Gastroesophageal sphincter (tissue), 4 donors: Measurements from ENCODE around the gene GPR6. TPM values are rescaled to one million over a fixed set of nuclear protein-coding genes. Genes with fewer than 3 reads are reported as not detected.

ENCODE experiments used
- ATAC-seq: fragments of 150-250 bp; one replicate; pipeline ENCODE4 v1.9.1; 2016; ENCODE audit warnings: mild to moderate bottlenecking, moderate library complexity
- H3K27ac ChIP-seq, 4 donors: fragments of 200-600 bp; sonication (generic) in 3 of 4; 1 replicate in 3 of 4; 2 replicates in 1 of 4; pipeline ENCODE4 v1.5.1; 2016 to 2019
- H3K27me3 ChIP-seq: fragments of 200-600 bp; sonication (generic); one replicate; pipeline ENCODE4 v1.5.1; 2019
- H3K36me3 ChIP-seq, 2 donors: fragments of 200-600 bp; sonication (generic); one replicate each; pipeline ENCODE4 v1.5.1; 2019; ENCODE audit warnings: control low read depth in 1 of 2
- H3K4me1 ChIP-seq, 3 donors: fragments of 200-600 bp; sonication (generic); 1 replicate in 2 of 3; 2 replicates in 1 of 3; pipeline ENCODE4 v1.5.1; 2016 to 2019; ENCODE audit warnings: control low read depth in 2 of 3
- H3K4me3 ChIP-seq, 2 donors: fragments of 200-600 bp; sonication (generic); one replicate each; pipeline ENCODE4 v1.5.1; 2019; ENCODE audit warnings: mild to moderate bottlenecking in 1 of 2, moderate library complexity in 1 of 2
- H3K9me3 ChIP-seq, 3 donors: fragments of 200-600 bp; sonication (generic); one replicate each; pipeline ENCODE4 v1.5.1; 2017 to 2019; ENCODE audit warnings: control low read depth in 2 of 3
- EP300 ChIP-seq: sonication (generic); formaldehyde crosslinking; IDR thresholded peaks from one replicate; pipeline ENCODE4 v1.6.1; 2017; ENCODE audit warnings: antibody characterized with exemption, mild to moderate bottlenecking
- POLR2A ChIP-seq, 2 donors: fragments of 450-650 bp; IDR thresholded peaks; one replicate each; pipeline ENCODE4 v1.6.1; 2017; ENCODE audit warnings: antibody characterized with exemption in 2 of 2, mild to moderate bottlenecking in 2 of 2, moderate library complexity in 1 of 2
- POLR2AphosphoS5 ChIP-seq: sonication (generic); formaldehyde crosslinking; IDR thresholded peaks from one replicate; pipeline ENCODE4 v1.6.1; 2017; ENCODE audit warnings: antibody characterized with exemption
- WGBS, 2 donors: methylation state at CpG; one replicate each; pipeline ENCODE4 v1.1.5; 2018; ENCODE audit warnings: low coverage in 1 of 2; 5-methylcytosine and 5-hydroxymethylcytosine counted together
- total RNA-seq, 4 donors: library from RNA; depleted of rRNA; stranded (reverse); fragments of >200 nt; gene quantifications; one replicate each; pipeline ENCODE4 v1.1.0, GENCODE V29; 2016
- TF ChIP-seq, protein P1 (sequence below), 4 experiments: fragments of 200-600 bp in 2 of 4; fragments of 450-650 bp in 2 of 4; sonication (generic) in 1 of 4; IDR thresholded peaks; one replicate each; pipeline ENCODE4 v1.5.1; 2017 to 2019; ENCODE audit warnings: antibody characterized with exemption in 4 of 4, mild to moderate bottlenecking in 2 of 4, moderate library complexity in 2 of 4

GPR6 gene
- total RNA-seq, 4 donors from 2014 or later = not detected

DNA sequence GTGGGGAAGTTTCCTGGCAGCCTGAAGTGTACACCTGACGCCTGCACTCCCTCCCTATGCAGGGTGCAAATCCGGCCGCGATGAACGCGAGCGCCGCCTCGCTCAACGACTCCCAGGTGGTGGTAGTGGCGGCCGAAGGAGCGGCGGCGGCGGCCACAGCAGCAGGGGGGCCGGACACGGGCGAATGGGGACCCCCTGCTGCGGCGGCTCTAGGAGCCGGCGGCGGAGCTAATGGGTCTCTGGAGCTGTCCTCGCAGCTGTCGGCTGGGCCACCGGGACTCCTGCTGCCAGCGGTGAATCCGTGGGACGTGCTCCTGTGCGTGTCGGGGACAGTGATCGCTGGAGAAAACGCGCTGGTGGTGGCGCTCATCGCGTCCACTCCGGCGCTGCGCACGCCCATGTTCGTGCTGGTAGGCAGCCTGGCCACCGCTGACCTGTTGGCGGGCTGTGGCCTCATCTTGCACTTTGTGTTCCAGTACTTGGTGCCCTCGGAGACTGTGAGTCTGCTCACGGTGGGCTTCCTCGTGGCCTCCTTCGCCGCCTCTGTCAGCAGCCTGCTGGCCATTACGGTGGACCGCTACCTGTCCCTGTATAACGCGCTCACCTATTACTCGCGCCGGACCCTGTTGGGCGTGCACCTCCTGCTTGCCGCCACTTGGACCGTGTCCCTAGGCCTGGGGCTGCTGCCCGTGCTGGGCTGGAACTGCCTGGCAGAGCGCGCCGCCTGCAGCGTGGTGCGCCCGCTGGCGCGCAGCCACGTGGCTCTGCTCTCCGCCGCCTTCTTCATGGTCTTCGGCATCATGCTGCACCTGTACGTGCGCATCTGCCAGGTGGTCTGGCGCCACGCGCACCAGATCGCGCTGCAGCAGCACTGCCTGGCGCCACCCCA is 1.2 kb downstream of the GPR6 start:
- Histone ChIP-seq H3K36me3 (no peaks in the 10 kb centered on the region), H3K4me3 (no peak overlapping the region), H3K9me3 (no peaks in the 10 kb centered on the region), H3K27ac (no peak overlapping the region), H3K4me1 (no peaks in the 10 kb centered on the region), H3K27me3 (peaks cover 71% of the 10 kb centered on the region)
- TF ChIP-seq, protein P1, sequence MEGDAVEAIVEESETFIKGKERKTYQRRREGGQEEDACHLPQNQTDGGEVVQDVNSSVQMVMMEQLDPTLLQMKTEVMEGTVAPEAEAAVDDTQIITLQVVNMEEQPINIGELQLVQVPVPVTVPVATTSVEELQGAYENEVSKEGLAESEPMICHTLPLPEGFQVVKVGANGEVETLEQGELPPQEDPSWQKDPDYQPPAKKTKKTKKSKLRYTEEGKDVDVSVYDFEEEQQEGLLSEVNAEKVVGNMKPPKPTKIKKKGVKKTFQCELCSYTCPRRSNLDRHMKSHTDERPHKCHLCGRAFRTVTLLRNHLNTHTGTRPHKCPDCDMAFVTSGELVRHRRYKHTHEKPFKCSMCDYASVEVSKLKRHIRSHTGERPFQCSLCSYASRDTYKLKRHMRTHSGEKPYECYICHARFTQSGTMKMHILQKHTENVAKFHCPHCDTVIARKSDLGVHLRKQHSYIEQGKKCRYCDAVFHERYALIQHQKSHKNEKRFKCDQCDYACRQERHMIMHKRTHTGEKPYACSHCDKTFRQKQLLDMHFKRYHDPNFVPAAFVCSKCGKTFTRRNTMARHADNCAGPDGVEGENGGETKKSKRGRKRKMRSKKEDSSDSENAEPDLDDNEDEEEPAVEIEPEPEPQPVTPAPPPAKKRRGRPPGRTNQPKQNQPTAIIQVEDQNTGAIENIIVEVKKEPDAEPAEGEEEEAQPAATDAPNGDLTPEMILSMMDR (IDR thresholded peaks at IDR 0.05) = no peak
- TF ChIP-seq POLR2A (IDR thresholded peaks at IDR 0.05) (no peak), POLR2AphosphoS5 (no peak), EP300 (no peak)
- WGBS, 2 donors = 13% methylated on average over 15 of the region's 81 CpGs; no CpG with 5 or more reads in 1 of the 2 donors
- ATAC-seq = no peak

DNA sequence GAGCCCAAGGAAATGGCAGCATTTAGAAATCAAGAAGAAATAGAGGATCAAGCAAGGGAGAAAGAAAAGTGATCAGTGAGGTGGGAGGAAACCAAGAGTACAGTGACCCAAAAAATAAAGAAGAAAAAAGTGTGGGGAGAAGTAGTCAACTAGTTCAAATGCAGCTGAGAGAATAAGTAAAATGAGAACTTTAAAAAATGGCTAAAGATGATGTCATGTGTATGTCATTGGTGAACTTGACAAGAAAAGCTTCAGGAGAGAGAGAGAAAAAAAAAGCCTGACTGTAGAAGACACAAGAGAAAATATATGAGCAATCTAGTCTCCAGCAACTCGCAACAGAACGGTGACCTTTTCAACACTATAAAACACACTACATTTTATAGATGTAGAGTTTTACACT is 6.3 kb downstream of the GPR6 start:
- Histone ChIP-seq H3K9me3 (peaks cover 0 to 4% (median 0%) of the 10 kb centered on the region in 3 donors), H3K27ac (no peak overlapping the region), H3K36me3 (no peaks in the 10 kb centered on the region), H3K4me1 (no peaks in the 10 kb centered on the region), H3K27me3 (peaks cover 30% of the 10 kb centered on the region), H3K4me3 (no peak overlapping the region)
- TF ChIP-seq, protein P1 (IDR thresholded peaks at IDR 0.05) = no peak
- no peak for TF ChIP-seq POLR2AphosphoS5
- TF ChIP-seq EP300 = no peak
- no peak for TF ChIP-seq POLR2A (IDR thresholded peaks at IDR 0.05)
- ATAC-seq = no peak
- WGBS, 2 donors = 93 to 94% methylated on average over 2 of the region's 2 CpGs

DNA sequence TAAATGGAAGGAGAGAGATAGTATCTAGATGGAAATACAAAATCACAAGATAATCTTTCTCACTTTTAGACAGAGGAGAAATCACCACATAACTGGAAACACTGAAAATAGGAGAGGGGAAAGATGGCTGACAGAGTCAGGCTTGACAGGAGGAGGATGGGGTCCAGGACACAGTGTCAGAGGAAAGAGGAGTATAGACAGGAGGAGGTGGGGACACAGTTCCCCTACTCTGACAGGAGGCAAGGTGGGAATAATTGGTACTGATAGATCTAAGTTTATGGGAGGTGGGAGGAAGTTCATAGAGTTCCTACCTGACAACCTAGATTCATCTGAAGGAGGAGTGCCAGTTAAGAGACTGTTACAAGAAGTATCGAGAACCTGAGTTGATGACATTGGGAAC is 9.1 kb downstream of the GPR6 start:
- TF ChIP-seq, protein P1 (IDR thresholded peaks at IDR 0.05) = no peak
- TF ChIP-seq EP300 (no peak), POLR2A (IDR thresholded peaks at IDR 0.05) (no peak), POLR2AphosphoS5 (no peak)
- WGBS, 2 donors = 70 to 93% methylated on average over 1 of the region's 1 CpG
- Histone ChIP-seq H3K9me3 (peaks cover 0 to 4% (median 0%) of the 10 kb centered on the region in 3 donors), H3K4me3 (no peak overlapping the region), H3K4me1 (no peaks in the 10 kb centered on the region), H3K27ac (no peak overlapping the region), H3K36me3 (no peaks in the 10 kb centered on the region), H3K27me3 (peaks cover 3% of the 10 kb centered on the region)
- ATAC-seq = no peak

DNA sequence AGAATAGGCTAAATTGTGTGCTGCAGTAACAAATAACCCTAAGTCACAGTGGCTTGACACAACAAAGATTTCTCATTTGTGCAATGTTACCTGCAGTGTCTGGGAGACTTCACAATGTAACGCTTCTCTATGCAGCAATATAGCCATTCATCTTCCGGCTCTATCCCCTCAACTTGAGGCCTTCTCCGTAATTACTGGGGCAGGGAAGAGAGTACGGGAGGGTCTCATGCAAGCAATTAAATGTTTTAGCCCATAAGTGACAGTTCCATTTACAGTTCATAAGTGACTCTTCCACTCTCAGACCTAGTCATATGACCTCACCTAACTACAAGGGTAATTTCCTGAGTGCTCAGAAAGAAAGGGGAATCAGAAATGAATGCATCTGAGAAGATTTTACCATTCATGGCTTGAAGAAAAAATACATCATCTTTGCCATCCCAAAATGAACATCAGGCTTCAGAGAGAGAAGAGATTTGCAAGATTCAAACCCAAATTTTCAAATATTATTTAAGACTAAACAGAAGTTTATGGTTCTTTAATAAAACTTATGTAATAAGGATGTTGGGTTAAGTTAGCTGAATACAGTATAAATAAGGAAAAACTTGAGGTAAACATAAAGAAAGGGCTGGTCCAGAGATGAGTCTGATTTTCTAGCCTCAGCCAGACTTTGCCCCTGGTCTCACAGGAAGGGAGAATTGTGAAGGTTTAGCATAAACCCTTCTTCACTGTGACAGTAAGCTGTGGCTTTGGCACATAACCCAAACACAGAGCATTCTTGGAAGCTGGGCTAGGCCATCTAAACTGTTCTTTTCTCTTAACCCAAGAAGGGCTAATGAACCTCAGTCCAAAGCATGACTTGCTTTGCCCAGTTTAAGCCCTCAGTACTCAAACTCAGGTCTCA is 13.3 kb downstream of the GPR6 start:
- no peak overlapping the region for H3K27ac ChIP-seq
- peaks cover 5% of the 10 kb centered on the region for H3K27me3 ChIP-seq
- ATAC-seq = no peak
- H3K4me1 ChIP-seq = no peaks in the 10 kb centered on the region
- TF ChIP-seq POLR2A (IDR thresholded peaks at IDR 0.05) = no peak
- TF ChIP-seq, protein P1 (IDR thresholded peaks at IDR 0.05) = no peak
- TF ChIP-seq EP300 = no peak
- TF ChIP-seq POLR2AphosphoS5 = no peak
- H3K36me3 ChIP-seq = no peaks in the 10 kb centered on the region
- H3K4me3 ChIP-seq = no peak overlapping the region
- 85 to 95% methylated on average over 3 to 4 of the region's 4 CpGs for WGBS, 2 donors
- H3K9me3 ChIP-seq = peaks cover 0 to 4% (median 0%) of the 10 kb centered on the region in 3 donors
